Glomerular visceral epithelial cell (primary cell): Measurements from ENCODE around the gene KRT39.
A peak's percentile ranks its signal among the peaks of the same experiment; 100 is the strongest.

ENCODE experiments used
- DNase-seq: peaks from one replicate; pipeline ENCODE4 v3.0.0-alpha.2; 2016; ENCODE audit errors: extremely low spot score

Gene KRT39

GRCh38 chr17:40980596-40980995 lies 13.8 kb upstream of the KRT39 start:
- no peak for DNase-seq

- no peak for DNase-seq
These were observed 13.4 kb upstream of the KRT39 start for GRCh38 chr17:40980117-40980516.

GRCh38 chr17:40978575-40979151 lies 11.9 kb upstream of the KRT39 start:
- no peak for DNase-seq

- DNase-seq = no peak
These were observed 8.8 kb upstream of the KRT39 start for GRCh38 chr17:40975516-40975915.

- DNase-seq = no peak
These were observed 7.6 kb upstream of the KRT39 start for GRCh38 chr17:40974366-40974765.

GRCh38 chr17:40967582-40967981 lies 834 bp upstream of the KRT39 start:
- DNase-seq = no peak

- no peak for DNase-seq
These were observed 2.9 kb downstream of the KRT39 start for GRCh38 chr17:40963838-40964237.

GRCh38 chr17:40962059-40962561 lies 4.6 kb downstream of the KRT39 start:
- no peak for DNase-seq

- no peak for DNase-seq
These were observed 5.2 kb downstream of the KRT39 start for GRCh38 chr17:40961591-40961990.

- no peak for DNase-seq
These were observed 6.6 kb downstream of the KRT39 start for GRCh38 chr17:40960144-40960543.

- no peak for DNase-seq
These were observed 8.4 kb downstream of the KRT39 start for GRCh38 chr17:40958086-40958953.

GRCh38 chr17:40956401-40957254 lies 10.1 kb downstream of the KRT39 start:
- DNase-seq = peak; percentile 80

- no peak for DNase-seq
These were observed 12.9 kb downstream of the KRT39 start for GRCh38 chr17:40953881-40954280.

- peak; percentile 51 for DNase-seq
These were observed 14.1 kb downstream of the KRT39 start for GRCh38 chr17:40952661-40953060.

GRCh38 chr17:40952154-40952553 lies 14.6 kb downstream of the KRT39 start:
- no peak for DNase-seq

- DNase-seq = peak; percentile 27
These were observed 15.6 kb downstream of the KRT39 start for GRCh38 chr17:40951011-40951622.

GRCh38 chr17:40950176-40950575 lies 16.6 kb downstream of the KRT39 start:
- DNase-seq = no peak

GRCh38 chr17:40949418-40949817 lies 17.3 kb downstream of the KRT39 start:
- DNase-seq = no peak

- no peak for DNase-seq
These were observed 18.8 kb downstream of the KRT39 start for GRCh38 chr17:40947929-40948328.

GRCh38 chr17:40945414-40945813 lies 21.3 kb downstream of the KRT39 start:
- DNase-seq = no peak

GRCh38 chr17:40944531-40944930 lies 22.2 kb downstream of the KRT39 start:
- DNase-seq = no peak

GRCh38 chr17:40942553-40942952 lies 24.2 kb downstream of the KRT39 start:
- DNase-seq = no peak
